C4-2B (cell line): ENCODE measurements around the gene CC2D2A.

ENCODE experiments used
- CTCF ChIP-seq: fragments of 450-650 bp; conservative IDR thresholded peaks from 2 replicates; pipeline ENCODE4 v1.5.1; 2017; ENCODE audit warnings: mild to moderate bottlenecking
- ZFX ChIP-seq: fragments of 450-650 bp; IDR thresholded peaks from 2 replicates; pipeline ENCODE4 v1.6.1; 2017

- TF ChIP-seq CTCF, result no peak
- no peak for TF ChIP-seq ZFX
Observed at GRCh38 chr4:15535599-15535998, 65.9 kb downstream of the CC2D2A start.
